Vagina (tissue), 2 donors: ENCODE results near the gene VNN1.

Experiments
- CTCF ChIP-seq, 3 experiments: fragments of 450-650 bp in 2 of 3; fragments of 200-600 bp in 1 of 3; sonication (generic) in 1 of 3; IDR thresholded peaks; one replicate each; pipeline ENCODE4 v1.5.1; 2017 to 2019; ENCODE audit warnings: antibody characterized with exemption in 3 of 3, mild to moderate bottlenecking in 2 of 3, moderate library complexity in 2 of 3
- POLR2A ChIP-seq, 2 donors: fragments of 450-650 bp; IDR thresholded peaks; one replicate each; pipeline ENCODE4 v1.6.1; 2017; ENCODE audit warnings: antibody characterized with exemption in 2 of 2, mild to moderate bottlenecking in 2 of 2, moderate library complexity in 2 of 2
- POLR2AphosphoS5 ChIP-seq, 2 donors: sonication (generic); formaldehyde crosslinking; IDR thresholded peaks; one replicate each; pipeline ENCODE4 v1.9.0; 2017; ENCODE audit warnings: antibody characterized with exemption in 2 of 2, mild to moderate bottlenecking in 2 of 2, low read depth in 1 of 2; ENCODE audit not compliant: insufficient read depth in 1 of 2

DNA sequence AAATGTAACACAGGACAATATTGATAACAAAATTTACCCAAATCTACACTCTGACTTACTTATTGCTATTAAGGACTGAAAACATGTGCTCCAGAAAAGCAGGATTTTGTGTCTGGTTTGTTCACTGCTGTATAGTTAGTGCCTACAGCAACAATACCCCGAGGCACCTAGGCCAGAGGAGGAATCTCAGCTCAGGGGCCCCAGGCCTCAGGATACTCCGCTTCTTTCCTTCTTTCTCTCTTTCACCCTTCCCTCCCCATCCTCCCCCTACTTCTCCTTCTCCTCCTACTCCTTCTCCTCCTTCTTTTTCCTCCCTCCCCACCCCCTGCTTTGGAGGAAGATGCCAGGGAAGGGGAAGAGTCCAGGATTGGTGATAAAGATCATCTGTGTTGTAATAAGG lies 44.8 kb upstream of the VNN1 start:
- TF ChIP-seq CTCF (IDR thresholded peaks at IDR 0.05) = no peak
- TF ChIP-seq POLR2A (IDR thresholded peaks at IDR 0.05) = no peak
- TF ChIP-seq POLR2AphosphoS5 (IDR thresholded peaks at IDR 0.05; ENCODE audit: insufficient read depth in 1 of 2, low read depth in 1 of 2) = no peak
